Calu3 (cell line): Measurements from ENCODE around the gene VAC14. TPM values are rescaled to one million over a fixed set of nuclear protein-coding genes. Genes with fewer than 3 reads are reported as not detected.

Experiments
- BruUV-seq: library from RNA; stranded (reverse); fragments of 400-500 nt; replicated peaks from 2 replicates; lab custom pipeline; 2021; lab: Mats Ljungman, UMichigan
- CTCF ChIA-PET: fragments of 300-600 bp; sonication (Branson Sonifier 250); formaldehyde crosslinking; loops from one replicate; lab custom pipeline; 2022; ENCODE audit warnings: antibody characterized with exemption; lab: Charles Lee
- DNase-seq: peaks from one replicate; pipeline ENCODE4 v3.0.0; 2022
- H3K27ac Mint-ChIP-seq: one replicate; pipeline ENCODE4 v1.8.0; 2022; ENCODE audit warnings: mixed read lengths; ENCODE audit not compliant: unreplicated experiment
- H3K27me3 Mint-ChIP-seq: one replicate; pipeline ENCODE4 v1.8.0; 2022; ENCODE audit warnings: mixed read lengths; ENCODE audit not compliant: unreplicated experiment
- H3K36me3 Mint-ChIP-seq: one replicate; pipeline ENCODE4 v1.8.0; 2022; ENCODE audit warnings: mild to moderate bottlenecking, moderate library complexity, mixed read lengths; ENCODE audit not compliant: insufficient read depth, unreplicated experiment
- H3K4me1 Mint-ChIP-seq: one replicate; pipeline ENCODE4 v1.8.0; 2022; ENCODE audit warnings: mild to moderate bottlenecking, low read depth, mixed read lengths; ENCODE audit not compliant: unreplicated experiment
- H3K4me3 Mint-ChIP-seq: one replicate; pipeline ENCODE4 v1.8.0; 2022; ENCODE audit warnings: mild to moderate bottlenecking, low read depth, moderate library complexity, mixed read lengths; ENCODE audit not compliant: unreplicated experiment
- H3K9me3 Mint-ChIP-seq: one replicate; pipeline ENCODE4 v1.8.0; 2022; ENCODE audit warnings: low read depth, mixed read lengths; ENCODE audit not compliant: unreplicated experiment
- CTCF ChIP-seq: fragments of 200-600 bp; IDR thresholded peaks from one replicate; pipeline ENCODE4 v1.8.0; 2022; ENCODE audit warnings: antibody characterized with exemption; ENCODE audit not compliant: unreplicated experiment
- intact Hi-C: fragments of 100-400 bp; cut with micrococcal nuclease; formaldehyde crosslinking; loops from one replicate; pipeline ENCODE4 v1.10.0; 2022; ENCODE audit not compliant: unreplicated experiment
- total RNA-seq: library from RNA; stranded (reverse); gene quantifications from 2 replicates; pipeline ENCODE4 v1.2.3, GENCODE V29; 2022

The VAC14 gene
- total RNA-seq, 1 experiment from 2014 or later, result 63.8 TPM

GRCh38 chr16:70678898-70679670 lies 121.9 kb downstream of the VAC14 start:
- no peak overlapping the region for H3K4me3 Mint-ChIP-seq
- CTCF ChIA-PET, result interaction anchor here (1.1 to 1.9 kb wide), 2 partner anchors 8 to 92 kb away, joined by 3 to 5 read pairs; no protein-coding TSS in a partner anchor
- peaks cover 25% of the 10 kb centered on the region for H3K36me3 Mint-ChIP-seq
- H3K4me1 Mint-ChIP-seq, result no peaks in the 10 kb centered on the region
- H3K27me3 Mint-ChIP-seq, result no peaks in the 10 kb centered on the region
- intact Hi-C loops, result no loop called here
- no peak for DNase-seq
- H3K9me3 Mint-ChIP-seq, result no peaks in the 10 kb centered on the region
- TF ChIP-seq CTCF, result no peak
- H3K27ac Mint-ChIP-seq, result no peak overlapping the region
- no TSS peak for BruUV-seq

- DNase-seq, result no peak
- CTCF ChIA-PET, result interaction anchor here (1.1 to 1.9 kb wide), 2 partner anchors 9 to 93 kb away, joined by 3 to 5 read pairs; no protein-coding TSS in a partner anchor
- H3K27ac Mint-ChIP-seq, result no peak overlapping the region
Observed at GRCh38 chr16:70678121-70678897, 122.6 kb downstream of the VAC14 start.

GRCh38 chr16:70677499-70678120 lies 123.3 kb downstream of the VAC14 start:
- BruUV-seq, result no TSS peak
- no peak for DNase-seq
- intact Hi-C loops, result no loop called here
- Mint-ChIP-seq H3K4me1 (no peaks in the 10 kb centered on the region), H3K27me3 (no peaks in the 10 kb centered on the region), H3K4me3 (no peak overlapping the region), H3K27ac (no peak overlapping the region), H3K36me3 (peaks cover 21% of the 10 kb centered on the region), H3K9me3 (no peaks in the 10 kb centered on the region)
- CTCF ChIA-PET, result interaction anchor here (1.9 kb wide), 1 partner anchor 93 kb away, joined by 5 read pairs; no protein-coding TSS in a partner anchor
- no peak for TF ChIP-seq CTCF

More at GRCh38 chr16:70678121-70678897, 122.6 kb downstream of the VAC14 start:
- no peaks in the 10 kb centered on the region for H3K27me3 Mint-ChIP-seq
- no peak for TF ChIP-seq CTCF
- H3K4me3 Mint-ChIP-seq, result no peak overlapping the region
- no peaks in the 10 kb centered on the region for H3K4me1 Mint-ChIP-seq
- no TSS peak for BruUV-seq
- intact Hi-C loops, result no loop called here
- H3K36me3 Mint-ChIP-seq, result peaks cover 25% of the 10 kb centered on the region
- H3K9me3 Mint-ChIP-seq, result no peaks in the 10 kb centered on the region

GRCh38 chr16:70676675-70677498 lies 124.1 kb downstream of the VAC14 start:
- intact Hi-C loops, result no loop called here
- Mint-ChIP-seq H3K9me3 (no peaks in the 10 kb centered on the region), H3K4me3 (no peak overlapping the region), H3K36me3 (peaks cover 23% of the 10 kb centered on the region), H3K4me1 (no peaks in the 10 kb centered on the region), H3K27me3 (no peaks in the 10 kb centered on the region), H3K27ac (no peak overlapping the region)
- CTCF ChIA-PET, result no interaction called here
- no peak for DNase-seq
- no TSS peak for BruUV-seq
- no peak for TF ChIP-seq CTCF
